Ishikawa (cell line): ENCODE measurements around the gene IGSF23.

Source experiments
- CEBPB ChIP-seq: IDR thresholded peaks from 2 replicates; pipeline ENCODE4 v1.6.1; 2012
- CREB1 ChIP-seq: IDR thresholded peaks from 2 replicates; pipeline ENCODE4 v1.6.1; 2012; ENCODE audit warnings: low read depth
- EGR1 ChIP-seq: IDR thresholded peaks from 2 replicates; pipeline ENCODE4 v1.6.1; 2012
- EP300 ChIP-seq: IDR thresholded peaks from 2 replicates; pipeline ENCODE4 v1.6.1; 2012; ENCODE audit warnings: borderline replicate concordance
- FOXM1 ChIP-seq: IDR thresholded peaks from 2 replicates; pipeline ENCODE4 v1.6.1; 2012; ENCODE audit warnings: low read depth, borderline replicate concordance
- MAX ChIP-seq: IDR thresholded peaks from 2 replicates; pipeline ENCODE4 v1.6.1; 2012
- NFIC ChIP-seq: IDR thresholded peaks from 2 replicates; pipeline ENCODE4 v1.6.1; 2012
- RAD21 ChIP-seq: IDR thresholded peaks from 2 replicates; pipeline ENCODE4 v1.6.1; 2012; ENCODE audit warnings: low read depth
- TAF1 ChIP-seq: IDR thresholded peaks from 2 replicates; pipeline ENCODE4 v1.6.1; 2012; ENCODE audit warnings: low read depth, mild to moderate bottlenecking
- TCF12 ChIP-seq: IDR thresholded peaks from 2 replicates; pipeline ENCODE4 v1.6.1; 2012; ENCODE audit warnings: low read depth
- TEAD4 ChIP-seq: IDR thresholded peaks from 2 replicates; pipeline ENCODE4 v1.6.1; 2012
- YY1 ChIP-seq: IDR thresholded peaks from 2 replicates; pipeline ENCODE4 v1.6.1; 2012; ENCODE audit warnings: low read depth
- ZBTB7A ChIP-seq: IDR thresholded peaks from 2 replicates; pipeline ENCODE4 v1.6.1; 2012; ENCODE audit warnings: low read depth
- TF ChIP-seq, protein P1 (sequence below): IDR thresholded peaks from 2 replicates; pipeline ENCODE4 v1.6.1; 2012
- TF ChIP-seq, protein P2 (sequence below): IDR thresholded peaks from 2 replicates; pipeline ENCODE4 v1.6.1; 2012; ENCODE audit warnings: low read depth, mild to moderate bottlenecking

IGSF23 gene

GRCh38 chr19:44645407-44646048, 32.2 kb downstream of the IGSF23 start:
- TF ChIP-seq EP300 (no peak), NFIC (no peak), ZBTB7A (no peak), CREB1 (no peak), FOXM1 (no peak), RAD21 (no peak), EGR1 (no peak), TEAD4 (no peak)
- TF ChIP-seq, protein P1, sequence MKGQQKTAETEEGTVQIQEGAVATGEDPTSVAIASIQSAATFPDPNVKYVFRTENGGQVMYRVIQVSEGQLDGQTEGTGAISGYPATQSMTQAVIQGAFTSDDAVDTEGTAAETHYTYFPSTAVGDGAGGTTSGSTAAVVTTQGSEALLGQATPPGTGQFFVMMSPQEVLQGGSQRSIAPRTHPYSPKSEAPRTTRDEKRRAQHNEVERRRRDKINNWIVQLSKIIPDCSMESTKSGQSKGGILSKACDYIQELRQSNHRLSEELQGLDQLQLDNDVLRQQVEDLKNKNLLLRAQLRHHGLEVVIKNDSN = no peak
- TF ChIP-seq, protein P2, sequence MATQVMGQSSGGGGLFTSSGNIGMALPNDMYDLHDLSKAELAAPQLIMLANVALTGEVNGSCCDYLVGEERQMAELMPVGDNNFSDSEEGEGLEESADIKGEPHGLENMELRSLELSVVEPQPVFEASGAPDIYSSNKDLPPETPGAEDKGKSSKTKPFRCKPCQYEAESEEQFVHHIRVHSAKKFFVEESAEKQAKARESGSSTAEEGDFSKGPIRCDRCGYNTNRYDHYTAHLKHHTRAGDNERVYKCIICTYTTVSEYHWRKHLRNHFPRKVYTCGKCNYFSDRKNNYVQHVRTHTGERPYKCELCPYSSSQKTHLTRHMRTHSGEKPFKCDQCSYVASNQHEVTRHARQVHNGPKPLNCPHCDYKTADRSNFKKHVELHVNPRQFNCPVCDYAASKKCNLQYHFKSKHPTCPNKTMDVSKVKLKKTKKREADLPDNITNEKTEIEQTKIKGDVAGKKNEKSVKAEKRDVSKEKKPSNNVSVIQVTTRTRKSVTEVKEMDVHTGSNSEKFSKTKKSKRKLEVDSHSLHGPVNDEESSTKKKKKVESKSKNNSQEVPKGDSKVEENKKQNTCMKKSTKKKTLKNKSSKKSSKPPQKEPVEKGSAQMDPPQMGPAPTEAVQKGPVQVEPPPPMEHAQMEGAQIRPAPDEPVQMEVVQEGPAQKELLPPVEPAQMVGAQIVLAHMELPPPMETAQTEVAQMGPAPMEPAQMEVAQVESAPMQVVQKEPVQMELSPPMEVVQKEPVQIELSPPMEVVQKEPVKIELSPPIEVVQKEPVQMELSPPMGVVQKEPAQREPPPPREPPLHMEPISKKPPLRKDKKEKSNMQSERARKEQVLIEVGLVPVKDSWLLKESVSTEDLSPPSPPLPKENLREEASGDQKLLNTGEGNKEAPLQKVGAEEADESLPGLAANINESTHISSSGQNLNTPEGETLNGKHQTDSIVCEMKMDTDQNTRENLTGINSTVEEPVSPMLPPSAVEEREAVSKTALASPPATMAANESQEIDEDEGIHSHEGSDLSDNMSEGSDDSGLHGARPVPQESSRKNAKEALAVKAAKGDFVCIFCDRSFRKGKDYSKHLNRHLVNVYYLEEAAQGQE = no peak

GRCh38 chr19:44646049-44646416, 32.7 kb downstream of the IGSF23 start:
- TF ChIP-seq CREB1 = no peak
- TF ChIP-seq, protein P1 = no peak
- TF ChIP-seq, protein P2 = no peak
- TF ChIP-seq MAX = no peak
- no peak for TF ChIP-seq CEBPB
- TF ChIP-seq TCF12 = no peak
- TF ChIP-seq NFIC = no peak
- no peak for TF ChIP-seq RAD21
- TF ChIP-seq TEAD4 = no peak
- TF ChIP-seq FOXM1 = no peak
- no peak for TF ChIP-seq YY1
- TF ChIP-seq EGR1 = no peak
- TF ChIP-seq ZBTB7A = no peak
- TF ChIP-seq TAF1 = no peak
- no peak for TF ChIP-seq EP300

DNA sequence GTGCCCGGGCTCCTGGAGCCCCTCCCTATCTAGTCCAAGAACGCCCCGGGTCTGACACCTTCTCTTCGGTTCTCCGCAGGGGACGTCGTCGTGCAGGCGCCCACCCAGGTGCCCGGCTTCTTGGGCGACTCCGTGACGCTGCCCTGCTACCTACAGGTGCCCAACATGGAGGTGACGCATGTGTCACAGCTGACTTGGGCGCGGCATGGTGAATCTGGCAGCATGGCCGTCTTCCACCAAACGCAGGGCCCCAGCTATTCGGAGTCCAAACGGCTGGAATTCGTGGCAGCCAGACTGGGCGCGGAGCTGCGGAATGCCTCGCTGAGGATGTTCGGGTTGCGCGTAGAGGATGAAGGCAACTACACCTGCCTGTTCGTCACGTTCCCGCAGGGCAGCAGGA, 33.8 kb downstream of the IGSF23 start:
- TF ChIP-seq RAD21 = no peak
- no peak for TF ChIP-seq TCF12
- TF ChIP-seq MAX = no peak
- no peak for TF ChIP-seq NFIC
- TF ChIP-seq YY1 = no peak
- no peak for TF ChIP-seq TEAD4

- TF ChIP-seq TEAD4 (no peak), RAD21 (no peak), EGR1 (no peak), MAX (no peak), EP300 (no peak), ZBTB7A (no peak), NFIC (no peak), TAF1 (no peak), FOXM1 (no peak), CREB1 (no peak), YY1 (no peak), TCF12 (no peak), CEBPB (no peak)
- TF ChIP-seq, protein P2 = no peak
- TF ChIP-seq, protein P1 = no peak
Measured at GRCh38 chr19:44648631-44649251, 35.4 kb downstream of the IGSF23 start.
